SW 1271 (cell line): ENCODE measurements around the gene COQ3.
"Not testable (repeated sequence)": the region's sequence is repeated elsewhere in the genome, so short reads cannot be mapped to it uniquely, and the experiment has no call there.

ENCODE experiments used
- DNase-seq, 2 experiments: peaks; one replicate each; lab custom pipeline; 2025; lab: John Stamatoyannopoulos, UW

COQ3 gene

DNA sequence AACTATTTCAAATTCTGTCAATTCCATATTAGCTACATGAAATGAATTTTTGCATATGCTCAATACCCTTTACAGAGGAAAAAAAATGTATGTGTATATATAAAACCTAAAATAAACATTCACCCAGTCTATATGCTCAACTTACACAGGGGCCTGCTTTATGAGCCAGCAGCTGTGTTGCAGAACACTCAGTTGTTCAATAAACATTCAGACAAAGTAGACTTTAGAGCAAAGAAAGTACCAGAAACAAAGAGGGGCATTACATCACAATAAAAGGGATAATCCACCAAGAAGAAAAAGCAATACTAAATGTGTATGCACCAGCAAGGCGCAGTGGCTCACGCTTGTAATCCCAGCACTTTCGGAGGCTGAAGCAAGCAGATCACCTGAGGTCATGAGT, 9.5 kb downstream of the COQ3 start:
- no peak for DNase-seq

DNA sequence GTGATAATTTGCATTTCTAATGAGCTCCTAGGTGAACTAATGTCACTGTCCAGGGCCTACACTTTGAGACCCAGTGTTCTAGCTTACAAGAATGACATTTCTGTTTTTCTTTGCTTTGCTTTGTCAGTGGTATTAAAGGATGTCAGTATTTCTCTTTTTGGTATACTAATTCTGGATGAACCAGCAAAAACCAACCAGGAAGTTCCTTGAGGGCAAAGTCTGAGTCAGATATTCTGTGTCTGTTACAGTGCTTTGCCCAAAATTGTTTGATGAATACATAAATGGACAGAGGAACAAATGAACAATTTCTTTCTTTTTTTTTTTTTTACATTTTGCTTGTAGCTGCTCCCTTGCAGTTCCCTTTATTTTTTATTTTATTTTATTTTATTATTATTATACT, 15.4 kb downstream of the COQ3 start:
- DNase-seq, result no peak

DNA sequence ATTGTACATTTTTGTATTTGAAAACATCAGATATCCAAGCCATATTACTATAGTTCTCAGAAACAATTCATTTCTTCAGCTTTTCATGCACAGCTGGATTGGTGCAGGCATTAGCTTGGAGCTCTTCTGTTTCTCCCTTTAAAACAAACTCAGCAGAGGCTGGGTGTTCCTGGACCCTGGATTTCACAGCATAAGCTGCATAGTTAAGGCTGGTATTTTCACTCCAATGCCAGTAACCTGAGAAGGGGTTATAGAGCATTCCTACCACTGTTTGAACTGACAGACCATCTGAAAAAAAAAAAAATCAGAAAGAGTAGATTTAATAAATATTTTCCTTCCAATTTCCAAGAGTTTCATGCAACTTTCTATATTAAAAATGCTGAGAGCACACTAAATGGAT, 24.5 kb downstream of the COQ3 start:
- DNase-seq, result no peak

DNA sequence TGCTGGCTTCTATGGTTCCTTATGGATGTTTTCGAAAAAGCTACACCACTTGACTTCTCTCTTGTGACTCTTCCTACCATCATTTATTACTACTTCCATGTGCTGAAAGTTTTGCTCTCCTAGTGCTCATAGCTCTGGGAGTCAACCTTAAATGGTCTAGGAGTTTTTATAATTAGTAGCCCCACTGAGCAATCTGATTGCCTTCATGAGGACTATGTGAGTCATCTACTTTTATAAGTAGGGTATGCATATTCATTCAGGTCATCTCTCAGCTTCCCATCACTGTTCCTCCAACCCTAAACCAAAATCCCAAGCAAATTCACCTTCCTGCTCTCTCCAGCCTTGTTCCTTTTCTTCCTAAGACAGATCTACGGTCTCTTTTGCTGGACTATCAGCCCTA, 27.1 kb downstream of the COQ3 start:
- no peak for DNase-seq

DNA sequence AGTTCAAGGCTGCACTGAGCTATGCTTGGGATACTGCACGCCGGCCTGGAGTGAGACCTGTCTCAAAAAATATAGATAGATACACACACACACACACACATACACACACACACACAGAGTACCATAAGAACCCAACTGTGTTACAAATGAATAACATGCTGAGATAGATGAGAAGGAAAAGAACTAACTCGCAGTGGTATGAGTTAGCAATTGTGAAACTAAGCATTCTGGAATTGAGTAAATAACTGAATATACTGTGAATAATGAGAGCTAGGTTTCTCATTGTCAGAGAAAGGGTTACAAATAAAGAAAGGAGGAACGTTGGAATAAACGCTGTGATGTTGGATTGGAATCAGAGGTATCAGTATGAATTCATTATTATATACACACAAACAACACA, 30.0 kb downstream of the COQ3 start:
- no peak for DNase-seq

DNA sequence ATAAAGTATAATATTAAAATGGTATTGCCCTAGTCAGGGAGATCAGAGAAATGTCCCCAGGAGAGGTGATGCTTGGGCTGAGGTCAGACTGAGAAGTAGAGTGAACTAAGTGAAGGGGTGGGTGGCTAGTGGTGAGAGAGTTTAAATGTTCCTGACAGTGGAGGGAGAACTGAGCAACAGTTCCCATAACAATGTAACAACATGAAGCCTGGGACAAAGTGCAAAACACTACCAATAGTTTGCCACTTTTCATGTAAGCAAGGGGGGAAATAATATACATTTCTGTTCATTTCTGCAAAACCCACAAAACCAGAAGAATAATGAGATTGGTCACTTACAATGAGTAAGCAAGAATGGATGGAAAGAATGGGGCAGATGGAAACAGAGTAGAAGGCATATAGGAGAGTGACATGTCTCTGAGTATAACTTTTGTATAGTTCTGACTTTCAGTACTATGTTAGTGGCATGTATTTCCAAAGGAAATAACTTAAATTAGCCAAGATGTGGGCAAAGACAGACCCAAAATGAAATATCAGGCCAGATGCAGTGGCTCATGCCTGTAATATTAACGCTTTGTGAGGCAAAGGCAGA, 31.2 kb downstream of the COQ3 start:
- no peak for DNase-seq

DNA sequence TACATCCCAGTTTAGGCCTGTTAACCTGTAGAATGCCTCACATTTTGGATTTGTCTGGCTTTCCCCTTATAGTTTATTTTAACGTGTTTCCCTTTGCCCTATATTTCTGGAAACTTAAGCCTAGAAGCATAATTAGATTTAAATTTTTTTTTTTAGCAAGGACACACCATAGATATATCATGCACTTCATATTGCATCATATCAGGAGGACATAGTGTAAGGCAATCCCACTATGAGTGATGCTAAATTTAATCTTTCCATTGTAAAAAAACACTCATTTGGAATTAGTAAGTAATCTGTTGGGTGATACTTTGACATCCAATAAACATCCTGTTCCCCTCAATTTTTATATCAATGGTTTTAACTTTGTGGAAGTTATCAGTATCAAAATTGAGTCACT, 34.2 kb downstream of the COQ3 start:
- no peak for DNase-seq

DNA sequence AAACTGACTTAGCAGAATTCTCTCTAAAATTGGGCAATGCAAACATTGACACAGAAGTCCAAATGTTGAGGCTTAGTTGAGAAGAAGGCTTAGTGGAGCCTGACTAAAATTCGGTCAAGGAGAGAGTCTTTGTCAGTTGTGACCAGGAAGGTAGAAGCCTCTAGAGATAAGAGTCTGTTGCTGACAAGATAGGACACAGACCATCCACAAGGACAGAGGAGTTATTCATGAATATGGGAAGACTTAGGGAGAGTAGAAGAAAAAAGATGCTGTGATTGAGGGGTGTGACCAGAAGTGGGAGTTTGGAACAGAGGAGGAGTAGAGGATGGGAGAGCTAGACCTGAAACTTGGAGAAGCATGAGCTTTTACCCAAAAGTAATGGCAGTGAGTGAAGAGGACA, 37.4 kb downstream of the COQ3 start:
- no peak for DNase-seq

DNA sequence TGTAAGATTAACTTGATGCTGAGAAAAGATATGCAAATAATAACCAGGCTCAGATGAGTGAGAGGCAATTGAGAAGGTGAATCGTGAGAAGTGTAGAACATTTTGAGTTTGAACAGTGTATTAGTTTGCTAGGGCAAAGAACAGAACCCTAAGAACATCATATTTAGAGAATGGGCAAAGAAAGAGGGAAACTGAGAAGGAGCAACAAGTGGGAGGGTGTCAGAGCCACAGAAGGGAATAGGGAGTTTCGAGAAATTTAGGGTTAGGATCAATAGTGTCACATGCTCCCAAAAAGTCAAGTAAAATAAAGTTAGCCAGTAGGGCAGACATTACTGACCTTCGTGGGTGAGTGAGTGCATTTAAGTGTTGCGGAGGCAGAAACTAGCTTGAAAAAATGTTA, 39.0 kb downstream of the COQ3 start:
- no peak for DNase-seq

DNA sequence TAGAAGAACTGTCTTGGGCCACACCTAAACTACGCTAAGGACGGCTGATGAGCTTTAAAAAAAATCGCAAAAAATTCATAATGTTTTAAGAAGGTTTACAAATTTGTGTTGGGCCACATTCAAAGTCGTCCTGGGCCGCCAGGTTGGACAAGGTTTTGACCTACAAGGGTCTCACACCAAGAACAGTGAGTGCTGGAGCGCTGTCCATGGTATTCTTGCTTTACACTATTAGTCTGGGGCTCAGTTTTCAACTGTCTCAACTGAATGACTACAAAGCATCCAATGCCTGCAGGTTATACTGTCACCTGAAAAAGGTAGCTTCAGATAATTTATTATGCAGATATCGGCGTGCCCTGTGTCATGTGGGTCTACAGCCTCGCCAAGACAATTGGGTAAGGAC, 40.9 kb downstream of the COQ3 start:
- DNase-seq, result no peak

DNA sequence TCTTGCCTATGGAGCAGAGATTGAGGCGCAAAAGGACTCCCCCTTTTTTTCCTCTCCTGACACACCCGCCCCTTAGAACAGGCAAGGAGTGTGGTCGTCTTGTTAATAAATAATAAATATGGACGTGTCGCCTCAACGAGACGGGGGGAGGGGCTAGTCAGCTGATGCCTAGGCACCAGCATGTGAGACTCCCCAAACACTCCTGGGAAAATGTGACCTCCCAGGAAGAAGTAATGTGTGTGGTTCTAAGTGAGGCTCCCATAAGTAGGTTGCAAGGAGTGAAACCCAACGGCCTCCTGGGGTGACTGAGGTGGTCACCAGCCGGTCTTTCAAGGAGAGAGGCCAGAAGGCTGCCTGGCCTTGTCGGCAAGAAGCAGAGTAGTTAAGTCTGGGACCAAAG, 43.4 kb downstream of the COQ3 start:
- no peak for DNase-seq

DNA sequence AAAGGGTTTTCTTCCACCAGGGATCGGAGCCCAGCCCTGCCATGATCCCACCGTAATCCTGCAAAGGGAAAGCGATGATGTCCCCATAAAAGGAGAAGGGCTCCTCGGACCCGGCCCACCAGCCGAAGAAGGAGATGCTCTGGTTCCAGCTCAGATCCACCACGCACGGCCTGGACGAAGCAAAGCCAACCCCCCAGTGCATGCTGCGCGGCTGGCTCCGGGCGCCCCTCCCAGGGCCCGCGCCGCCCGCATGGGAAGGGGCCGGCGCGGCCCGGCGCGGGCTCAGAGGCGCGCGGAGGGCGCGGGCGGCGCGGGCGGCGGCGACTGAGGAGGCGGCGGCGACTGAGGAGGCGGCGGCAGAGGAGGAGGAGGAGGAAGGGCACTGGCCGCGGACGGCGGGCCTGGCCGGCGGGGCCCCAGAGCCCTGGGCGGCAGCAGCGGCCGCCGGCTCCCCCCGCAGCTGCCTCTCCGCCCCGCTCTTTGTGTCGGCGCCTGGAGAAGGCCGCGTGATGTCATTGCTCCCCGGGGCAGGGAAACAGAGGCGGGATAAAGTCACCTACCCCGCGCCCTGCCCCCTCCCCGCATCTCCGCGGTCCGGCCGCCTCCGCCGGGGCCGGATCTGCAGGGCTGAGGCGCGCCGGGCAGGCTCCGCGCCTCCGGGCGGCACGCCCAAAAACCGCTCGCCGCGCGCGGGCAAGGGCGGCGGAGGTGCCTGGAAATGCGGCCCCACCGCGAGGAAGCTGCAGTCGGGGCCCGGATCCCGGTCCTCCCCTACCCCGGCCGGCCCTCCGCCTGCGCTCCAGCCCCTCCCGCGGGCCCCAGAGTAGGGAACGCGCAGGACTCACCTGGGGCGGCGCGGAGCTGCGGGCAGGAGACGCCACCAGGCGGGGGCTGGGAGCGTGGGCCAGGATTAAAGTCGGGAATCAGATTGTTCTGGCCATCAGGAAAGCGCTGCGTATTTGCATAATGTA, 44.5 kb downstream of the COQ3 start, which contains the start of gene FAXC:
TSS of gene FAXC (minus strand) at position 504 of the 971 bp plus-strand sequence. CDS start at position 202, 302 bp downstream.
- no peak for DNase-seq

DNA sequence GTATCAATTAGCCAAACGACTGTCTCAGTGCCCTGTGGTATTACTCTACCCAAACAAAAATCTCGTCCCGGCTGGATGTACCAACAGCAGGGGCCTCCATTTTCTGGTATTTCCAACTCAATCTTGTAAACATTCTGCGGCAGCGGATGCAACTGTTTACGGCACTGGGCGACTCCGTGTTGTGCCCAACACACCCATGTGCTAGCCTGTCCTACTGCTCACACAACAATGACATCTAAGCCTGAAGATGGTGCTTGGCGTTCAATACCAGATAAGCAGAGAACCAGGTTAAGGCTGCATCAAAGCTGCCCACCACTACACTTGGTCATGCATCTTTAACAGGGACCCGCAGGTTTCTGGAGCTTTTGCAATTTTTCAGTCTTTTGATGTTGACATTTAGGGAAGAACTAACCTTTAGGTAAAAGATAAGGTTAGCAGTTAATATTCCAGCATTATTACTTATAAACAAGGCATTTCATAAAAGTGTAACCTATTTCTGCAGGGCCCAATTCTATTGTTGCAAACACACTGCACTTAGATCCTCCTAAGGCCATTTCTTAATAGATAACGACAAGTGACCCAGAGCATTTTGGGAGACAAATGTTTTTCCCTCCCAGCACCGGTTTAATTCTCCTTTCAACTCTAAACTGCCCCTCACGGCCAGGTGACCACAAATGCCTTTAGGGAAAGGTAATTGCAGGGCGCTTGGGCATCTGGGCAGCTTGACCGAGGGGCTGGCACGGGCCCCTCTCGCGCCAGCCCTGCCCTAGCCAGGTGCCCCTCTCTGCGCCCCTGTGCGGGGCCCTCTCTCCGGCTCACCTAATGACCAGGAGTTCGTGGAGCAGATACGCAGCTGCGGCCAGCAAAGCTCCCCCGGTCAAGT, 45.5 kb downstream of the COQ3 start:
- no peak for DNase-seq

DNA sequence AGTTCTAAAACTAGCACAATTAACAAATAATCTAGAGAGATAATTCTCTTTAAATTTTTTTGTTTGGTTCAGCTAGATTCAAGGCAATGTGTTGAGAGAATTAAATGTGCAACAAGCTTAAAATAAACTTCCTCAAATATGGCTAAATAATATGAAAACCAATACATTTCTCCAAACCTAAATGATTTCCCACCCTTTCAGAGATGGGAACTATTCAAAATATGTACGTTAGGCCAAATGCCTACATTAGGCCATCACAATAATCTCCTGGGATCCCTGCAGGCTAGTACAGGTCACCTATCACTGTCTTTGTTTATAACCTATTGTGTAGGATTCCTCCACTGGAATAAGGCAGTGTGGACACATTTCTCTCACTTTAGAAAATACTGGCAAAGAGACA, 46.2 kb downstream of the COQ3 start:
- DNase-seq, result no peak

DNA sequence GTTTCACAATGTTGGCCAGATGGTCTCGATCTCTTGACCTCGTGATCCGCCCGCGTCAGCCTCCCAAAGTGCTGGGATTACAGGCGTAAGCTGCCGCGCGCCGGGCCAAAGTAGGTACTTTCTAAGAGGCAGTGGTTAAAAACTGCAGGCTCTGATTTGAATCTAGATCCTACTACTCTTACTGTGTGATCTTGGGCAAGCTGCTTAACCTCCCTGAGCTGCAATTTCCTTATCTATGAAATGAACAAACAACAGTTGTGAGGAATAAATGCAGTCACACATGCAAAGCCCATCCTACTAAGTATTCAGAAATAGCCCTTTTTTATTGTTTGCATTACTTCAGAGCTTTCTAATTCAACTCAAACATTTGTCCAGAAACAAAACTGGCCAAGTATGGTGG, 47.4 kb downstream of the COQ3 start:
- DNase-seq, result no peak

DNA sequence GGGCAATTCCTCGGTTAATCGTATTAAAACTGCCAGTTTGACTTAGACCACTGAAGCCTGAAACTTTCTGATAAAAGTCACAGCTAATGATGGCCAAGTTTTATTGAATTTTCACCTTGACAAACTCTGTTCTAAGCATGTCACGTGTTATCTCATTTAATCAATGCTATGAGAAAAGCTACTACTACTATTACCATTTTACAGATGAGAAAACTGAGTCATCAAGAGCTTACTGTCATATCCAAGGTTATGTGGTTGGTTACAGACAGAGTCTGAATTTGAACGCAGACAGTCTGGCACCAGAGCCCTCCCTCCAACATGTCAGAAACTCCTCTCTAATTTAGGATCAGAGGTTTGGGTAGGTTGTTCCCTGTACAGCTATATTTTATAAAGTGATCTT, 48.8 kb downstream of the COQ3 start:
- DNase-seq, result no peak

DNA sequence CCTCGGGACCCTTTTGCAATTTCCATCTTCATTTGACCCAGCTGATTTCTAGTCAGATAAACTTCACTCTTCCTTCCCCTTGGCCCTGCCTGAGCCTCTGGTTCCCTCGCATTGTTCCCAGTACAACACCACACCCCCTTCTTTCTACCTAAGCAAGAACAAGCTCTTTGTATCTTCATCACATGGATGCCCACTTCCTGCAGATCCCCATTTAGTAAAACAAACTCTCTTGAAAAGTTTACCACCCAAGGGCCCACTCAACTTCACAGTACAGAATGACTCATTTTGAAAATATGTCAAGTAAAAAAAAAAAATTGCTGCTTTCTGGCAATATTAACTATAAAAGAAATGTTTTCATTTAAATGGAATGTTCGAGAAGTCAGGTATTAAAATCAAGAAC, 49.7 kb downstream of the COQ3 start:
- DNase-seq, result no peak

DNA sequence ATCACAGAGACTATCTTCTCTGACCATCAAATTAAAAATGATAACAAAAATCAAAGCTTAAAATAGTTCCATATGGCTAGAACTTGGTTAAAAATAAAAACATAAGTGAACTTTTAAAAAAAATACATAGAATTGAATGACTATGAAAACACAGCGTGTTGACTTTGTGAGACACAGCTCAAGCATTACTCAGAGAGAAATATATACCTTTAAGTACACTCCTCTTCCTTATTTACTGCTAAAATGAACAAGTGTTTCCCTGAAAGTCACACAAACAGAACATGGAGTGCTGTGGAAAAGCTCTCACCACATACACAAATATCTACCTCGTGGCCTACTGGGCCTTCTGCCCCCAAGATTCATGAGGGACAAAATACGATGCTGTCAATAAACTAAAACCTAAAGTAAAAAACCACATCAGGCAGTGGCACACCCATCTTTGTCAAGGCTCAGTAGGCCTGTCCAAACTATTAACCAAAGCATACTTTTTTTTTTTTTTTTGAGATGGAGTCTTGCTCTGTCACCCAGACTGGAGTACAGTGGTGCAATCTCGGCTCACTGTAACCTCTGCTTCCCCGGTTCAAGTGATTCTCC, 52.0 kb downstream of the COQ3 start:
- no peak for DNase-seq

DNA sequence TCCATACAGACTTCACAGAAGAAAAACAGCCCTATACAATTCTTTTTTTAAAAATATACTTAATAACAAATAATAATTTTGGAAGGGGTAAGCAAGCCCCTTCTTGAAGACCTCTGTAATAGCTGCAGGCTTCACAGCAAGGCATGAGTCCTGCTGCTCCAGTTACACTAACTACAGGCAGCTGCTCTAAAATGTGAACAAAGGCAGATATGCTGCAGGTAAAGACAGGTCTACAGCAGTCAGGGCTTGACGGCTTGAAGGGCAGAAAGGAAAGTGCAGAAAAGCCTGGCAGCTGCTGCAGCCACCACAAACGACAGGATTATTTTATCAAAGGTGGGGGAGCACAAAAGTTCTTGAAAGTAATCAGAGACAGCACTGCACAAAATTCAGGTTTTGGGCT, 55.8 kb downstream of the COQ3 start:
- DNase-seq, result no peak

DNA sequence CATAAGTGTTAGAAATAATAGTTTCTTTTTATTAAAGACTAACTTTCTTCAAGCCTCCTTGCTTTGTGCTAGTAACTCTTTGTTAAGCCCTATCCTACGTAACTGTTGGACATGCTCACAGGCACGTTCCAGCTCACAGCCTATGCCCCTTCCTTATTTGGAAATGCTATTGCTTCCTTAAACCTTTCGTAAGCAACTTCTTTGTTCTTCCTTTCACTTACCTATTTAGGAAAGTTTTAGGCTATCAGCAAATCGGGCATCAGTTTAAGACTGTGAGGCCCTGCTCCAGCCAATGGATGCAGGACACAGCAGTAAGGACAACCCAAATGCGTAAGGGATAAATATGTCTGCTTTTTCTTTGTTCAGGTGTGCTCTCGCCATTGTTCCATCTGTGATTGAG, 58.7 kb downstream of the COQ3 start:
- DNase-seq, result not testable (repeated sequence)

DNA sequence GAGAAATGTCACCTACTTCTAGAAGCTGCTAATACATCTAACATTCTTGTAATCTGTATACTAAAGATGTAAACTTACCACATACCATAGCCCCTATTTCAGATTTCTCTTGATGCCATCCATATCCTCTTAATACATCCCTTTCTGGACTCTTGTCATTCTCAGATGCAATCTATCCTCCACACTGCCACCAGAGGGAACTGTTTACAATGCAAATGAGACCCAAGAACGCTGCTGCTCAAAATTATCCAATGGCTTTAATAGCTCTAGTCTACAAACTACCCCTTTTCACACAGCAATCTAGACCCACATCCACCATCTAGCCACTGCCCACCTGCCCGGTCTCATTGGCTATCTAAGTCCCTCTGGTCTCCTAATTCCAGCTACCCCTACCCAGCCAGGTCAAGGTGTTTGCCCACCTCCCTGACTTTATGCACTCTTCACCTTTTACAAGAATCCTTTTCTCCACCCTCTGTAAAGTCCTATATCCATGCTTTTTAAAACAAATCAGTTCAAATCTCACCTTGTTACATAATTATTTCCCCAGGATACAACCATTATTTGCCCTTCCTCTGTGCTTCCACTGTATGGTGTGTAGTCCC, 59.4 kb downstream of the COQ3 start:
- DNase-seq, result peak; percentile 16 to 57

DNA sequence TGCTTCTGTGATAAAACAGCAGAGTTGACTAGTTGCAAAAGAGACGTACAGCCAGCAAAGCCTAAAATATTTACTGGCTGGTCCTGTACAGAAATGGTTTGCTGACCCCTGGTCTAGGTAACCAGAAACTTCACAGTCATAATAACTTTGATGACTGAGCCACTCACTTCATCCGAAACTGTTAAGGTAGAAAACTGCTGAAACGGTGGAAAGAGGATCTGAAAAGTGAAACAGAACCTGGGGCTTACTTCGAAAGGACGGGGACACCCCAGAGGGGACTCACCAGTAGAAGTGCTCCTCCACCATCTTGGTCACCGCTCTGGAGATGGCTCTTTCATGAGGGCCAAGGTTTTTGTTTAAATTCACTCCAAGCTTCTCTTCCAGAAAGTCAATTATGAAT, 60.9 kb downstream of the COQ3 start:
- DNase-seq, result no peak
